ENCODE measurements around the gene NPL. TPM values are rescaled to one million over a fixed set of nuclear protein-coding genes. Genes with fewer than 3 reads are reported as not detected.

The NPL gene
- total RNA-seq, 1 donor from 2014 or later, result 2.4 TPM

DNA sequence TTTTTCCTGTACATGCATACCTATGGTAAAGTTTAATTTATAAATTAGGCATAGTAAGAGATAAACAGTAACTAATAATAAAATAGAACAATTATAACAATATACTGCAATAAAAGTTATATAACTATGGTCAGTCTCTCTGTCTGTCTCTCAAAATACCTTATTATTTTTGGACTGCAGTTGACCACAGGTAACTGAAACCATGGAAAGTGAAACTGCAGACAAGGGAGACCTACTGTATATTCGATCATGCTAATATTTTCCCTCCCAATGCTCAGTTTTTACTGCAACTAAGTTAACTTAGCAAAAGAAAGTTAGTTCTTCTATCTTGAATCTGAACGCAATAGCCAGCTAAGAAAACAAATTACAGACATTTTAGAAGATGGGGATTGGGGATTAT lies 37.3 kb downstream of the NPL start:
- DNase-seq (ENCODE audit: low read depth) (no peak), FAIRE-seq (no peak)
- Histone ChIP-seq H3K27me3 (ENCODE audit: control insufficient read depth, insufficient read depth, low read length) (no peaks in the 10 kb centered on the region), H3K4me3 (ENCODE audit: low read depth, low read length) (no peak overlapping the region), H3K36me3 (ENCODE audit: control insufficient read depth, insufficient read depth, low read length) (no peaks in the 10 kb centered on the region)
- TF ChIP-seq, protein P1, sequence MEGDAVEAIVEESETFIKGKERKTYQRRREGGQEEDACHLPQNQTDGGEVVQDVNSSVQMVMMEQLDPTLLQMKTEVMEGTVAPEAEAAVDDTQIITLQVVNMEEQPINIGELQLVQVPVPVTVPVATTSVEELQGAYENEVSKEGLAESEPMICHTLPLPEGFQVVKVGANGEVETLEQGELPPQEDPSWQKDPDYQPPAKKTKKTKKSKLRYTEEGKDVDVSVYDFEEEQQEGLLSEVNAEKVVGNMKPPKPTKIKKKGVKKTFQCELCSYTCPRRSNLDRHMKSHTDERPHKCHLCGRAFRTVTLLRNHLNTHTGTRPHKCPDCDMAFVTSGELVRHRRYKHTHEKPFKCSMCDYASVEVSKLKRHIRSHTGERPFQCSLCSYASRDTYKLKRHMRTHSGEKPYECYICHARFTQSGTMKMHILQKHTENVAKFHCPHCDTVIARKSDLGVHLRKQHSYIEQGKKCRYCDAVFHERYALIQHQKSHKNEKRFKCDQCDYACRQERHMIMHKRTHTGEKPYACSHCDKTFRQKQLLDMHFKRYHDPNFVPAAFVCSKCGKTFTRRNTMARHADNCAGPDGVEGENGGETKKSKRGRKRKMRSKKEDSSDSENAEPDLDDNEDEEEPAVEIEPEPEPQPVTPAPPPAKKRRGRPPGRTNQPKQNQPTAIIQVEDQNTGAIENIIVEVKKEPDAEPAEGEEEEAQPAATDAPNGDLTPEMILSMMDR (IDR thresholded peaks at IDR 0.05; ENCODE audit: insufficient read depth, low read length, severe bottlenecking), result no peak

- TF ChIP-seq, protein P1 (IDR thresholded peaks at IDR 0.05; ENCODE audit: insufficient read depth, low read length, severe bottlenecking), result no peak
- no peak for FAIRE-seq
These were observed 39.8 kb downstream of the NPL start for GRCh38 chr1:182829285-182829932.

GRCh38 chr1:182833271-182833670 lies 43.7 kb downstream of the NPL start:
- Histone ChIP-seq H3K27me3 (ENCODE audit: control insufficient read depth, insufficient read depth, low read length) (no peaks in the 10 kb centered on the region), H3K4me3 (ENCODE audit: low read depth, low read length) (no peak overlapping the region), H3K36me3 (ENCODE audit: control insufficient read depth, insufficient read depth, low read length) (no peaks in the 10 kb centered on the region)
- TF ChIP-seq, protein P1 (IDR thresholded peaks at IDR 0.05; ENCODE audit: insufficient read depth, low read length, severe bottlenecking), result no peak
- FAIRE-seq, result no peak
- DNase-seq (ENCODE audit: low read depth), result peak; percentile 84

More at GRCh38 chr1:182829285-182829932, 39.8 kb downstream of the NPL start:
- Histone ChIP-seq H3K36me3 (ENCODE audit: control insufficient read depth, insufficient read depth, low read length) (no peaks in the 10 kb centered on the region), H3K4me3 (ENCODE audit: low read depth, low read length) (no peak overlapping the region), H3K27me3 (ENCODE audit: control insufficient read depth, insufficient read depth, low read length) (no peaks in the 10 kb centered on the region)
- DNase-seq (ENCODE audit: low read depth), result no peak

DNA sequence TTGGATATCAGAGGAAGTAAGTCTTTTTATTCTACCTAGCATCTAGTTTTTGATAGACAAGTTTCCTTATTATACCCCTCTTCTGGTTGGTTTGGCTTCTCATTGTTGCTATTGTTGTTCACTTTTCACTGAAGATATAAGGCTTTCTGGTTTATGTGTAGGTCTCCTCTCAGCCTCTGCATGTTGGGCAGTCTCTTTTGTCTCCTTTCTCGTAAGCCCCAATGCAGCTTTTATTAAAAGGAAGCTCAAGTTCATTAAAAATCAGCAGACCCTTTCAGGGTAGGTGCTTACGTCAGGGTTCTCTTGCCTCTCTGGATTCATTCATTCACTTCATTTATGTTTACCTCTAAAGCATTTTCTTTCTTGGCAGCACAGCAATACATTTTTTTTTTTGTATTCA lies 44.8 kb downstream of the NPL start:
- FAIRE-seq, result no peak
- TF ChIP-seq, protein P1 (IDR thresholded peaks at IDR 0.05; ENCODE audit: insufficient read depth, low read length, severe bottlenecking), result no peak
- Histone ChIP-seq H3K36me3 (ENCODE audit: control insufficient read depth, insufficient read depth, low read length) (no peaks in the 10 kb centered on the region), H3K27me3 (ENCODE audit: control insufficient read depth, insufficient read depth, low read length) (no peaks in the 10 kb centered on the region), H3K4me3 (ENCODE audit: low read depth, low read length) (no peak overlapping the region)
- DNase-seq (ENCODE audit: low read depth), result no peak

GRCh38 chr1:182835806-182836205 lies 46.2 kb downstream of the NPL start:
- Histone ChIP-seq H3K27me3 (ENCODE audit: control insufficient read depth, insufficient read depth, low read length) (no peaks in the 10 kb centered on the region), H3K36me3 (ENCODE audit: control insufficient read depth, insufficient read depth, low read length) (no peaks in the 10 kb centered on the region), H3K4me3 (ENCODE audit: low read depth, low read length) (no peak overlapping the region)
- TF ChIP-seq, protein P1 (IDR thresholded peaks at IDR 0.05; ENCODE audit: insufficient read depth, low read length, severe bottlenecking), result no peak
- FAIRE-seq, result no peak
- DNase-seq (ENCODE audit: low read depth), result peak; percentile 17
